Smooth muscle cell (in vitro differentiated cells): ENCODE data around the gene NUDT8. TPM values are rescaled to one million over a fixed set of nuclear protein-coding genes. Genes with fewer than 3 reads are reported as not detected.
"Not testable (repeated sequence)": the region's sequence is repeated elsewhere in the genome, so short reads cannot be mapped to it uniquely, and the experiment has no call there.

ENCODE experiments used
- DNase-seq: peaks from one replicate; lab custom pipeline; 2025; ENCODE audit not compliant: unreplicated experiment; lab: John Stamatoyannopoulos, UW
- H2AFZ ChIP-seq: fragments of 200-600 bp; sonication (generic); 2 replicates; pipeline ENCODE4 v1.6.0; 2016; ENCODE audit warnings: antibody characterized with exemption, low read depth, mild to moderate bottlenecking
- H3F3A ChIP-seq: fragments of 200-600 bp; sonication (generic); 2 replicates; pipeline ENCODE4 v1.6.0; 2017; ENCODE audit warnings: antibody characterized with exemption, low read depth
- H3K27ac ChIP-seq: fragments of 200-600 bp; sonication (generic); 2 replicates; pipeline ENCODE4 v1.5.1; 2016; ENCODE audit warnings: low read depth, mild to moderate bottlenecking
- H3K27me3 ChIP-seq: fragments of 200-600 bp; sonication (generic); 2 replicates; pipeline ENCODE4 v1.6.1; 2016; ENCODE audit warnings: low read depth, mild to moderate bottlenecking
- H3K36me3 ChIP-seq: fragments of 200-600 bp; sonication (generic); 2 replicates; pipeline ENCODE4 v1.5.1; 2016; ENCODE audit warnings: low read depth
- H3K4me1 ChIP-seq: fragments of 200-600 bp; sonication (generic); 2 replicates; pipeline ENCODE4 v1.5.1; 2016; ENCODE audit warnings: low read depth
- H3K4me2 ChIP-seq: fragments of 200-600 bp; sonication (generic); 2 replicates; pipeline ENCODE4 v1.6.0; 2016; ENCODE audit warnings: mild to moderate bottlenecking
- H3K4me3 ChIP-seq: fragments of 200-600 bp; sonication (generic); 2 replicates; pipeline ENCODE4 v1.5.1; 2016; ENCODE audit warnings: mild to moderate bottlenecking
- H3K79me2 ChIP-seq: fragments of 200-600 bp; sonication (generic); 2 replicates; pipeline ENCODE4 v1.6.0; 2016; ENCODE audit warnings: low read depth, mild to moderate bottlenecking
- H3K9ac ChIP-seq: fragments of 200-600 bp; sonication (generic); 2 replicates; pipeline ENCODE4 v1.6.0; 2016; ENCODE audit warnings: low read depth
- H3K9me3 ChIP-seq: fragments of 200-600 bp; sonication (generic); replicated peaks from 2 replicates; pipeline ENCODE4 v1.5.1; 2016; ENCODE audit warnings: low read depth
- H4K20me1 ChIP-seq: fragments of 200-600 bp; sonication (generic); 2 replicates; pipeline ENCODE4 v1.6.0; 2016; ENCODE audit warnings: low read depth
- CTCF ChIP-seq: fragments of 200-600 bp; sonication (generic); IDR thresholded peaks from 2 replicates; pipeline ENCODE4 v1.5.1; 2017; ENCODE audit warnings: borderline replicate concordance, mild to moderate bottlenecking, antibody characterized with exemption; ENCODE audit not compliant: insufficient read depth, poor library complexity, severe bottlenecking
- WGBS: methylation state at CpG from one replicate; pipeline ENCODE4 v1.1.7; 2016; ENCODE audit warnings: low lambda C conversion rate; 5-methylcytosine and 5-hydroxymethylcytosine counted together
- polyA plus RNA-seq: library from polyadenylated mRNA; unstranded; fragments of >200 nt; fragmentation: Nextera tagmentation; extraction: Ambion mirVana; gene quantifications from 2 replicates; pipeline ENCODE4 v1.2.1, GENCODE V29; 2016
- total RNA-seq: library from RNA; depleted of rRNA; stranded (reverse); fragments of >200 nt; gene quantifications from 2 replicates; pipeline ENCODE4 v1.2.3, GENCODE V29; 2014

The NUDT8 gene
- total and polyA plus RNA-seq, 2 experiments from 2014 or later = 0.67 to 15.6 TPM

GRCh38 chr11:67604815-67605214 is 24.9 kb downstream of the NUDT8 start:
- H3K79me2 ChIP-seq = peaks cover 16% of the 10 kb centered on the region
- no peak overlapping the region for H3K27ac ChIP-seq
- DNase-seq = no peak
- H3K27me3 ChIP-seq = no peaks in the 10 kb centered on the region
- no peaks in the 10 kb centered on the region for H3K9me3 ChIP-seq
- H4K20me1 ChIP-seq = no peaks in the 10 kb centered on the region
- no peaks in the 10 kb centered on the region for H3K36me3 ChIP-seq
- TF ChIP-seq CTCF = no peak
- WGBS = 80% methylated on average over 2 of the region's 2 CpGs
- H3K9ac ChIP-seq = no peak overlapping the region
- H3K4me3 ChIP-seq = no peak overlapping the region
- H2AFZ ChIP-seq = no peak overlapping the region
- H3F3A ChIP-seq = no peaks in the 10 kb centered on the region
- no peak overlapping the region for H3K4me2 ChIP-seq
- peaks cover 18% of the 10 kb centered on the region for H3K4me1 ChIP-seq

- 55% methylated on average over 3 of the region's 4 CpGs for WGBS
- not testable (repeated sequence) for H3F3A ChIP-seq, H3K9ac ChIP-seq, H3K27me3 ChIP-seq, H3K9me3 ChIP-seq, H2AFZ ChIP-seq, H3K4me2 ChIP-seq, H4K20me1 ChIP-seq, DNase-seq, H3K27ac ChIP-seq, H3K36me3 ChIP-seq, H3K4me3 ChIP-seq
- H3K79me2 ChIP-seq = peaks cover 16% of the 10 kb centered on the region
- peaks cover 18% of the 10 kb centered on the region for H3K4me1 ChIP-seq
Measured at GRCh38 chr11:67604119-67604518, 25.6 kb downstream of the NUDT8 start.

GRCh38 chr11:67601098-67601497 is 28.6 kb downstream of the NUDT8 start:
- Histone ChIP-seq H4K20me1 (no peaks in the 10 kb centered on the region), H3K79me2 (no peaks in the 10 kb centered on the region)

GRCh38 chr11:67600324-67601029 is 29.3 kb downstream of the NUDT8 start:
- Histone ChIP-seq H4K20me1 (no peaks in the 10 kb centered on the region), H3K4me2 (no peak overlapping the region), H3F3A (no peaks in the 10 kb centered on the region), H3K36me3 (no peaks in the 10 kb centered on the region), H3K9ac (no peak overlapping the region), H3K27ac (no peak overlapping the region), H3K79me2 (no peaks in the 10 kb centered on the region), H3K4me3 (no peak overlapping the region), H3K4me1 (peaks cover 13% of the 10 kb centered on the region), H2AFZ (no peak overlapping the region), H3K27me3 (no peaks in the 10 kb centered on the region), H3K9me3 (no peaks in the 10 kb centered on the region)
- no peak for TF ChIP-seq CTCF
- DNase-seq = no peak
- 89% methylated on average over 7 of the region's 7 CpGs for WGBS

More at GRCh38 chr11:67601098-67601497, 28.6 kb downstream of the NUDT8 start:
- no peak overlapping the region for H3K9ac ChIP-seq
- no peak overlapping the region for H2AFZ ChIP-seq
- TF ChIP-seq CTCF = no peak
- DNase-seq = no peak
- H3F3A ChIP-seq = no peaks in the 10 kb centered on the region
- H3K4me3 ChIP-seq = no peak overlapping the region
- peaks cover 15% of the 10 kb centered on the region for H3K4me1 ChIP-seq
- no peaks in the 10 kb centered on the region for H3K9me3 ChIP-seq
- H3K27ac ChIP-seq = no peak overlapping the region
- whole genome bisulfite sequencing = 96% methylated on average over 7 of the region's 7 CpGs
- H3K36me3 ChIP-seq = no peaks in the 10 kb centered on the region
- H3K4me2 ChIP-seq = no peak overlapping the region
- H3K27me3 ChIP-seq = no peaks in the 10 kb centered on the region
